Measurements from ENCODE around the gene WDR59. TPM values are rescaled to one million over a fixed set of nuclear protein-coding genes. Genes with fewer than 3 reads are reported as not detected.

Gene WDR59
- total and polyA plus RNA-seq, 9 of the 15 experiments (the other 6 are each of a cell fraction or from before 2014, with no cell fraction given): 12.7 to 126 (median 34.7) TPM

GRCh38 chr16:75025761-75026160 lies 40.8 kb upstream of the WDR59 start:
- in situ Hi-C loops (cut with MboI): no loop called here
- Histone ChIP-seq H3K4me1 (replicated peaks in 1 of 2; ENCODE audit: control insufficient read depth in 2 of 2, insufficient read depth in 2 of 2, low read length in 2 of 2) (peaks cover 9 to 45% of the 10 kb centered on the region in 2 experiments; a peak in 4 of 5 replicates), H3K27ac (ENCODE audit: extremely low read depth, low read depth, low read length) (peak overlapping the region; percentile 70), H3K79me2 (ENCODE audit: control insufficient read depth, insufficient read depth, low read length) (peaks cover 85% of the 10 kb centered on the region), H3K4me3 (no peak overlapping the region), H2AFZ (ENCODE audit: low read depth, low read length) (0 out of 2 replicates have a peak overlapping the region, but pooled peaks have one; percentile 48), H3K4me2 (ENCODE audit: insufficient read depth, low read length) (peak overlapping the region; percentile 50), H3K9ac (ENCODE audit: insufficient read depth in 1 of 2, low read depth in 2 of 2, low read length in 2 of 2) (peak overlapping the region in 1 of 2 experiments; percentile 57; a peak in 3 of 4 replicates), H3K9me1 (ENCODE audit: control insufficient read depth, insufficient read depth, low read length) (no peaks in the 10 kb centered on the region), H4K20me1 (replicated peaks; ENCODE audit: control insufficient read depth, insufficient read depth, low read length) (no peaks in the 10 kb centered on the region), H3K36me3 (ENCODE audit: control insufficient read depth, insufficient read depth, low read length) (no peaks in the 10 kb centered on the region; the same call in 2 of the 3 replicates), H3K27me3 (ENCODE audit: control insufficient read depth in 2 of 2, insufficient read depth in 2 of 2, low read length in 2 of 2) (no peaks in the 10 kb centered on the region), H3K9me3 (replicated peaks; ENCODE audit: control insufficient read depth, insufficient read depth, low read depth, low read length) (peaks cover 5% of the 10 kb centered on the region; the same call in 1 of the 2 replicates)
- FAIRE-seq (no peak), DNase-seq (ENCODE audit: extremely low read depth in 1 of 4, low spot score in 3 of 4) (peak; percentile 45 to 66 (median 55)), ATAC-seq (peak; percentile 63)
- TF ChIP-seq SMAD1 (IDR thresholded peaks at IDR 0.05; ENCODE audit: low read depth, low read length, partially characterized antibody) (no peak), ZNF592 (IDR thresholded peaks at IDR 0.05) (0 out of 2 replicates have a peak, but pooled peaks have one; percentile 41), MAX (CRISPR knock-in tag; IDR thresholded peaks at IDR 0.05) (no peak), NFIC (IDR thresholded peaks at IDR 0.05) (peak; percentile 50), NR2C1 (IDR thresholded peaks at IDR 0.05) (no peak), NR2C1 (tag; IDR thresholded peaks at IDR 0.05) (no peak), TSC22D4 (tag; IDR thresholded peaks at IDR 0.05) (no peak), ZNF444 (CRISPR knock-in tag; IDR thresholded peaks at IDR 0.05) (no peak), MEIS2 (IDR thresholded peaks at IDR 0.05; ENCODE audit: partially characterized antibody) (peak; percentile 13), VEZF1 (CRISPR knock-in tag; IDR thresholded peaks at IDR 0.05) (peak; percentile 33; the same call in 1 of the 2 replicates), RBBP5 (IDR thresholded peaks at IDR 0.05; ENCODE audit: borderline replicate concordance, insufficient read depth, low read length, poor library complexity, severe bottlenecking) (peak; percentile 18), ZNF197 (CRISPR knock-in tag; IDR thresholded peaks at IDR 0.05; ENCODE audit: low read depth) (0 out of 2 replicates have a peak, but pooled peaks have one; percentile 46), ZNF639 (CRISPR knock-in tag; conservative IDR thresholded peaks at IDR 0.05 in 1 of 2, IDR thresholded peaks at IDR 0.05 in 1 of 2) (0 out of 4 replicates have a peak, but pooled peaks of 1 of the 2 experiments have one; percentile 38)
- ChIA-PET POLR2A (interaction anchor here (0.7 to 2.1 kb wide), 6 partner anchors 11 to 46 kb away, joined by 3 to 6 read pairs (median 4); no protein-coding TSS in a partner anchor), CTCF (ENCODE audit: low intra/inter-chr PET ratio) (no interaction called here)
- intact Hi-C loops (cut with micrococcal nuclease): no loop called here
- no TSS peak for BruUV-seq (replicated peaks)
- 0% methylated on average over 3 of the region's 3 CpGs for WGBS (ENCODE audit: insufficient coverage, low coverage, missing lambda C conversion rate)
